ENCODE measurements around the gene PPP1R13B.
"Not testable (repeated sequence)": the region's sequence is repeated elsewhere in the genome, so short reads cannot be mapped to it uniquely, and the experiment has no call there.

PPP1R13B gene

GRCh38 chr14:103847451-103848174, at the start of gene PPP1R13B:
Gene PPP1R13B, minus strand, starts transcription at chr14:103847575. Its CDS starts 268 bp downstream, at chr14:103847307.
- DNase-seq (ENCODE audit: low read depth): peak; percentile 92

GRCh38 chr14:103896578-103896977, 49.2 kb upstream of the PPP1R13B start:
- DNase-seq (ENCODE audit: low read depth): no peak

GRCh38 chr14:103894723-103895059, 47.3 kb upstream of the PPP1R13B start:
- no peak for DNase-seq (ENCODE audit: low read depth)

GRCh38 chr14:103894034-103894722, 46.8 kb upstream of the PPP1R13B start:
- no peak for DNase-seq (ENCODE audit: low read depth)

- no peak for DNase-seq (ENCODE audit: low read depth)
Measured at GRCh38 chr14:103892247-103892646, 44.9 kb upstream of the PPP1R13B start.

- no peak for DNase-seq (ENCODE audit: low read depth)
Measured at GRCh38 chr14:103891667-103892215, 44.4 kb upstream of the PPP1R13B start.

GRCh38 chr14:103890821-103891666, 43.7 kb upstream of the PPP1R13B start:
- no peak for DNase-seq (ENCODE audit: low read depth)

- DNase-seq (ENCODE audit: low read depth): no peak
Measured at GRCh38 chr14:103890052-103890371, 42.6 kb upstream of the PPP1R13B start.

- DNase-seq (ENCODE audit: low read depth): no peak
Measured at GRCh38 chr14:103889313-103890051, 42.1 kb upstream of the PPP1R13B start.

- DNase-seq (ENCODE audit: low read depth): not testable (repeated sequence)
Measured at GRCh38 chr14:103889002-103889312, 41.6 kb upstream of the PPP1R13B start.

- no peak for DNase-seq (ENCODE audit: low read depth)
Measured at GRCh38 chr14:103887557-103888115, 40.3 kb upstream of the PPP1R13B start.

- DNase-seq (ENCODE audit: low read depth): no peak
Measured at GRCh38 chr14:103887170-103887501, 39.8 kb upstream of the PPP1R13B start.

- no peak for DNase-seq (ENCODE audit: low read depth)
Measured at GRCh38 chr14:103886304-103887169, 39.2 kb upstream of the PPP1R13B start.

GRCh38 chr14:103885509-103885932, 38.1 kb upstream of the PPP1R13B start:
- no peak for DNase-seq (ENCODE audit: low read depth)

GRCh38 chr14:103884854-103885253, 37.5 kb upstream of the PPP1R13B start:
- DNase-seq (ENCODE audit: low read depth): no peak

- no peak for DNase-seq (ENCODE audit: low read depth)
Measured at GRCh38 chr14:103883263-103883523, 35.8 kb upstream of the PPP1R13B start.

- DNase-seq (ENCODE audit: low read depth): no peak
Measured at GRCh38 chr14:103882503-103883262, 35.3 kb upstream of the PPP1R13B start.

- no peak for DNase-seq (ENCODE audit: low read depth)
Measured at GRCh38 chr14:103881268-103882201, 34.2 kb upstream of the PPP1R13B start.
